Lung microvascular endothelial cell (primary cell): ENCODE measurements around the gene ANGPT4. TPM values are rescaled to one million over a fixed set of nuclear protein-coding genes. Genes with fewer than 3 reads are reported as not detected.
"Not testable (repeated sequence)": the region's sequence is repeated elsewhere in the genome, so short reads cannot be mapped to it uniquely, and the experiment has no call there.

Experiments used
- DNase-seq, 2 donors: peaks; one replicate each; pipeline versions ENCODE4 v3.0.0 to v3.0.0-alpha.2; 2010; ENCODE audit warnings: low read depth in 2 of 2
- total RNA-seq: library from RNA; depleted of rRNA; stranded (reverse); fragments of >200 nt; gene quantifications from 2 replicates; pipeline ENCODE4 v1.2.1, GENCODE V29; 2014

The ANGPT4 gene
- total RNA-seq, 1 donor from 2014 or later: not detected

DNA sequence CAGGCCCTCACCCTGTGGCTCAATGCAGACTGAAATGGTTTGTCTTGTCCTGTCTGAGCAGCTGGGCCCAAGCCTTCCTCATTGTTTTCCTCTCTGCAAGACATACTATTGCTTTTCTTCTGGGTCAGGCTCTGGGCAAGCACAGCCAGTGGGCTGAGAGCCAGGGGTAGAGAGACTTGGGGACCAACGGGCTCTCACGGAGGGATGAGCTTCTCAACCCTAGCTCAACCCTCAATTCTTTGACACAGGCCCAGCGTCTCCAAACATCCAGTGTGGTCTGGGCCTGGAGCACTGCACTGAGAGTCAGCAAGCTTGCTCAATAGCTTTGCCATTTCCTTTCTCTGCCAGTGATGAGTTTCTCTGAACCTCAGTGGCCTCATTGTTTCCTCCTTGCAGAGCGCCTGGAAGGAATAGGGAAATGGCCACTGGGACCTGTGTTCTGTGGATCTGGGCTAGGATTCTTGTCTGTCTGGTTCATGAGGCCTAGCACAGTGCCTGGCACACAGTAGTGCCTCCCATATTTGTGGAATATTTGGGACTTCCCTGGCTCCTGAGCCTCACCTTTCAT lies 9.3 kb downstream of the ANGPT4 start:
- DNase-seq: no peak

- DNase-seq: no peak
Observed at GRCh38 chr20:906001-906520, 10.1 kb downstream of the ANGPT4 start.

GRCh38 chr20:905396-905961 lies 10.7 kb downstream of the ANGPT4 start:
- no peak for DNase-seq

- no peak for DNase-seq
Observed at GRCh38 chr20:904039-904545, 12.0 kb downstream of the ANGPT4 start.

GRCh38 chr20:897436-897835 lies 18.7 kb downstream of the ANGPT4 start:
- DNase-seq: not testable (repeated sequence)

GRCh38 chr20:896501-897025 lies 19.6 kb downstream of the ANGPT4 start:
- DNase-seq: no peak

GRCh38 chr20:892371-892770 lies 23.8 kb downstream of the ANGPT4 start:
- DNase-seq: not testable (repeated sequence)

GRCh38 chr20:891706-892080 lies 24.4 kb downstream of the ANGPT4 start:
- no peak for DNase-seq

GRCh38 chr20:891058-891705 lies 25.0 kb downstream of the ANGPT4 start:
- no peak for DNase-seq

DNA sequence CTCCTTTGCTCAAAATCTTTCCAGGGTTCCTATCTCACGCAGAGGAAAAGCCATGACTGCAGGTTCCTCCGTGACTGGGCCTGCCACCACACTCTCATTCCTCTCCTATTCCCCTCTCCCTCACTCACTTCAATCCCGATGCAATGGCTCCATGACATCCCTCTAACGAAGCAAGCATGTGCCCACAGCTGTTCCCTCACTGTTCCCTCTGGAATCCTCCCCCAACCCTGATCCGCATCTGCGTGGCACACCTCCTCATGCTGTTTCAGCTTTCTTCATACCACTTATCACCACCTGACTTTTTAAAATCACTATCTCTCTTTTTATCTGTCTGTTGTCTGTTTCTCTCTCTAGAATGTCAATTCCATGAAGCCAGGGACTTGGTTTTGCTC lies 25.5 kb downstream of the ANGPT4 start:
- no peak for DNase-seq

GRCh38 chr20:889932-890463 lies 26.1 kb downstream of the ANGPT4 start:
- DNase-seq: no peak

DNA sequence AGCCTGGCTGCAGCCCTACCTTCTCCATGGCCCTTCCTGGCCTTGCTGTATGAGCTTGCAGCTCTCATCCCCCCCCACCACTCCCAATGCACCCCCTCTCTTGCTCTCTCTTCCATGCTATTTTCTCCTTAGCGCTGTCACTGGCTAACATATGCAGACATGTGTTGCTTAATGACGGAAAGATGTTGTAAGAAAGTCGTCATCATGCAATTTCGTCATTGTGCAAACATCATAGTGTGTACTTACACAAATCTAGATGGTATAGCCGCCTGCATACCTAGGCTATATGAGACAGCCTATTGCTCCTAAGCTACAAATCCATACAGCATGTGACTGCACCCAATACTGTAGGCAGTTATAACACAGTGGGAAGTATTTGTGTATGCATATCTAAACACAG lies 27.0 kb downstream of the ANGPT4 start:
- DNase-seq: no peak

DNA sequence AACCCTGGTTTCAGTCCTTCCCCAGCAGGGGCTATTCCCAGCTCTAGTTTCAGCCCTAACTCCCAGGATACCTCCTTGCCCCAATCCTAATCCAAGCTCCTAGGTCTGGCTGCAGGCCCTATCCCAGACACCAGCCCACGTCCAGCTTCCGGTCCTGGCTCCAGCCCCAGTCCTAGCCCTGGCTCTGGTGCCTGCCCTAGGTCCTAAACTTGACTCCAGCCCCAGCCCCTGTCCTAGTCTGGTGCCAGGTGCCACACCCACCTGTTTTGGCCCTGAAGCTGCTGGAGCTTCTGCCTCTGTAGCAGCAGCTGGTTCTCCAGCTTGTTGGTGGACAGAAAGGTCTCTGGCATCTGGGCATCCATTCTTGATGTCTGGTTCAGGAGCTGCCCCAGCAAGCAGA lies 28.1 kb downstream of the ANGPT4 start:
- DNase-seq: no peak

DNA sequence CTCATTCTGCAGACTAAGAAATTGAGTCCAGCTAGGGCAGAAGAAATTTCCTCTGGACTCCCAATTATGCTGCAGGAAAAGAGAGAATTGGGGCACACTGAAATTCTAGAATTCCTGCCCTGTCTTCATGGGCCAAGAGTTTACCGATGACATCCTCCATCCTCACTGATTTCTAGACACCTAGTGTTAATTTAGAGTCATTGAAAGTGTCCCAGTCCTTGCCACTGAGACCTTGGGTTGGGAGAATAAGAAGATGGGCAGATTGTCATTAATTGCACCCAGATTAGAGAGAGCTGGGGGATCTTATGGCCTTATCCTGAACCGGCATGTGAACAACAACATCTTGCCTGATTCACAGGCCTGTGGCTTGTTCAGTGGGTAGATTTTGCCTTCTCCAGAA lies 29.0 kb downstream of the ANGPT4 start:
- no peak for DNase-seq

- peak; percentile 15 to 45 for DNase-seq
Observed at GRCh38 chr20:884983-885952, 30.9 kb downstream of the ANGPT4 start.

DNA sequence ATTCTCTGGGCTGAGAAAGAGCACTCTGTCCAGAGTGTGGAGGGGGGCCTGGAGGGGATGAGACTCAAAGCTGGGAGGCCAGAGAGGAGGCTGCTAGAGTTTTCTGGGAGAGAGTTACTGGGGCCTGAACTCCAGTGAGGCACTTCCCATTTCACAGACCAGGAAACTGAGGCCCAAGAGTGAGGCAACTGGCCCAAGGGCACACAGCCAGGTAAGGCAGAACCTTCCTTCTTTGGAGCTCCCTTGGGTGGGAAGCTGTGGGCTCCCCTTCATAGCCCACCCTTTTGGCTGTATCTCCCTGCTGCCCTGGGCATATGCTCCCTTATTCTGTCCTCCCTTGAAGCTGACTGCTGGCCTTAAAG lies 34.4 kb downstream of the ANGPT4 start:
- no peak for DNase-seq

- peak in 1 of 2 donors; percentile 56 for DNase-seq
Observed at GRCh38 chr20:881051-881782, 34.9 kb downstream of the ANGPT4 start.

DNA sequence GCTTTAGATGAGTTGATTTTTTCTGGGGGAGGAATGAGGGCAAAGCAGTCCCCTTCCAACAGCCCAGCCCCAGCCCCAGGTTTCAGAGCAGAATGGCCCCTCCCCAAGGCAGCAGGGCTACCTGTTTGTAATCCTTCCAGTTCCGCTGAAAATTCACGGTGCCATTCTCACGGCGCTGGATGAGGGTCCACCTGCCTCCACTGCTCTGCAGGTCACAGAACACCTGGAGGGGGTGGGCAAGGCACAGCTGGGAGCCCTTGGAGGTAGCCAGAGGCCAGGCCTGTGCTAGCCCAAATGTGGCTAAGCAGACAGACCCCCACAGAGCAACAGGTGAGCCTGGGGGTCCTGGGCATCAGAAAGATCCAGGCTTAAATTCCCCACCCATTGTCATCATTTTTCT lies 36.5 kb downstream of the ANGPT4 start:
- no peak for DNase-seq

GRCh38 chr20:878511-879307 lies 37.4 kb downstream of the ANGPT4 start:
- DNase-seq: peak; percentile 41 to 43

DNA sequence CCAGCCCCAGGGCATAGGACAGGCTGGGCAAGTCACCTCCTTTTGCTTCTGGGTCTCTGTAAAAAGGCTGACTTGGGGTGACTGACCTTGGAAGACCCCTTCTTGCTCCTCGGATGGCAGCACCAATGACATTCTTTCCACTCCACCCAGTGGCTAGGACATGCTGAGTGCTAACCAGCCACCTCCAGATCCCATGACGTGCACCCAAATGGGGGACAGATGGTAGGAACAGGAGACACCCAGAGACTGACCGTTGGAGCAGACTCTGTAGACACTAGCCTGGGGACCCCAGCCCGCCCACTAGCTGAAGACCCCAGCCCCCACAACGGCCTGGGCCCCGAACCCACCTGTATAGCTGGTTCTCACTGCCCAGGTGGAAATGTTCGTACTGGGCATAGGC lies 38.3 kb downstream of the ANGPT4 start:
- no peak for DNase-seq
